Neural cell (in vitro differentiated cells): ENCODE data around the gene INHA. TPM values are rescaled to one million over a fixed set of nuclear protein-coding genes. Genes with fewer than 3 reads are reported as not detected.

Experiments used
- H2AFZ ChIP-seq: fragments of 200-600, 300-800 bp; sonication (generic), shearing (Covaris generic); 2 replicates; pipeline ENCODE4 v1.6.0; 2014; ENCODE audit warnings: low read depth, mild to moderate bottlenecking, antibody characterized with exemption, low read length, moderate library complexity
- H3F3A ChIP-seq: fragments of 200-600 bp; shearing (Covaris generic); 2 replicates; pipeline ENCODE4 v1.6.1; 2016; ENCODE audit warnings: mild to moderate bottlenecking, moderate library complexity, mixed read lengths, antibody characterized with exemption, low read length; ENCODE audit not compliant: insufficient read depth, poor library complexity, severe bottlenecking
- H3K27ac ChIP-seq: fragments of 200-600, 300-800 bp; sonication (generic), shearing (Covaris generic); 2 replicates; pipeline ENCODE4 v1.5.1; 2014; ENCODE audit warnings: mild to moderate bottlenecking, low read length, moderate library complexity
- H3K27me3 ChIP-seq: fragments of 300-800, 200-600 bp; sonication (generic), shearing (Covaris generic); 2 replicates; pipeline ENCODE4 v1.6.0; 2014; ENCODE audit warnings: mild to moderate bottlenecking, low read depth, low read length, moderate library complexity; ENCODE audit not compliant: insufficient read depth
- H3K36me3 ChIP-seq: fragments of 300-800, 200-600 bp; sonication (generic), shearing (Covaris generic); 2 replicates; pipeline ENCODE4 v1.5.1; 2014; ENCODE audit warnings: mild to moderate bottlenecking, antibody characterized with exemption, low read length, moderate library complexity; ENCODE audit not compliant: insufficient read depth
- H3K4me2 ChIP-seq: fragments of 300-800, 200-600 bp; sonication (generic), shearing (Covaris generic); 2 replicates; pipeline ENCODE4 v1.6.0; 2014; ENCODE audit warnings: mild to moderate bottlenecking, low read length
- H3K4me3 ChIP-seq: fragments of 300-800, 200-600 bp; sonication (generic), shearing (Covaris generic); 2 replicates; pipeline ENCODE4 v1.5.1; 2014; ENCODE audit warnings: mild to moderate bottlenecking, low read length, moderate library complexity
- H3K79me2 ChIP-seq: fragments of 200-600 bp; shearing (Covaris generic); replicated peaks from 2 replicates; pipeline ENCODE4 v1.6.0; 2014; ENCODE audit warnings: mild to moderate bottlenecking, low read length, moderate library complexity; ENCODE audit not compliant: insufficient read depth
- H3K9ac ChIP-seq: fragments of 300-800, 200-600 bp; sonication (generic), shearing (Covaris generic); 2 replicates; pipeline ENCODE4 v1.6.1; 2016; ENCODE audit warnings: mild to moderate bottlenecking, low read length, mixed read lengths
- H3K9me2 ChIP-seq: fragments of 200-600 bp; shearing (Covaris generic); 2 replicates; pipeline ENCODE4 v1.6.1; 2016; ENCODE audit warnings: mild to moderate bottlenecking, low read length, mixed read lengths; ENCODE audit not compliant: insufficient read depth
- H3K9me3 ChIP-seq: fragments of 200-600, 300-800 bp; sonication (generic), shearing (Covaris generic); 2 replicates; pipeline ENCODE4 v1.6.1; 2016; ENCODE audit warnings: mild to moderate bottlenecking, mixed run types, low read length, moderate library complexity, mixed read lengths
- H4K20me1 ChIP-seq: fragments of 200-600 bp; shearing (Covaris generic); 2 replicates; pipeline ENCODE4 v1.6.1; 2016; ENCODE audit warnings: mild to moderate bottlenecking, mixed run types; ENCODE audit not compliant: insufficient read depth
- EP300 ChIP-seq: fragments of 450-650 bp; conservative IDR thresholded peaks from 2 replicates; pipeline ENCODE4 v1.6.1; 2014; ENCODE audit warnings: antibody characterized with exemption, mild to moderate bottlenecking, moderate library complexity; ENCODE audit not compliant: poor library complexity, severe bottlenecking
- EZH2 ChIP-seq: fragments of 200-600, 300-800 bp; shearing (Covaris generic), sonication (generic); IDR thresholded peaks from 2 replicates; pipeline ENCODE4 v1.6.1; 2014; ENCODE audit warnings: antibody characterized with exemption, low read length, borderline replicate concordance, mild to moderate bottlenecking; ENCODE audit not compliant: insufficient read depth, poor library complexity, severe bottlenecking
- MXI1 ChIP-seq: fragments of 450-650 bp; conservative IDR thresholded peaks from 2 replicates; pipeline ENCODE4 v1.6.1; 2014; ENCODE audit warnings: antibody characterized with exemption, mild to moderate bottlenecking; ENCODE audit not compliant: poor library complexity, severe bottlenecking
- POLR2AphosphoS5 ChIP-seq: IDR thresholded peaks from 2 replicates; pipeline ENCODE4 v1.6.1; 2012
- RAD21 ChIP-seq: fragments of 450-650 bp; conservative IDR thresholded peaks from 2 replicates; pipeline ENCODE4 v1.6.1; 2014; ENCODE audit warnings: antibody characterized with exemption, mild to moderate bottlenecking, moderate library complexity
- SMC3 ChIP-seq: fragments of 450-650 bp; conservative IDR thresholded peaks from 2 replicates; pipeline ENCODE4 v1.6.1; 2014; ENCODE audit warnings: antibody characterized with exemption, mild to moderate bottlenecking, moderate library complexity; ENCODE audit not compliant: poor library complexity
- TAF1 ChIP-seq: IDR thresholded peaks from 2 replicates; pipeline ENCODE4 v1.6.1; 2012; ENCODE audit warnings: low read depth
- polyA plus RNA-seq: library from polyadenylated mRNA; depleted of rRNA; stranded (reverse); fragments of >200 nt; gene quantifications from 2 replicates; pipeline ENCODE4 v1.2.3, GENCODE V29; 2014
- TF ChIP-seq, protein P1 (sequence below): fragments of 450-650 bp; IDR thresholded peaks from 2 replicates; pipeline ENCODE4 v1.5.1; 2014; ENCODE audit warnings: antibody characterized with exemption, mild to moderate bottlenecking, moderate library complexity; ENCODE audit not compliant: poor library complexity, severe bottlenecking
- TF ChIP-seq, protein P2 (sequence below): IDR thresholded peaks from 2 replicates; pipeline ENCODE4 v1.6.1; 2012; ENCODE audit warnings: borderline replicate concordance

The INHA gene
- polyA plus RNA-seq, 1 donor from 2014 or later, result 2.7 TPM

DNA sequence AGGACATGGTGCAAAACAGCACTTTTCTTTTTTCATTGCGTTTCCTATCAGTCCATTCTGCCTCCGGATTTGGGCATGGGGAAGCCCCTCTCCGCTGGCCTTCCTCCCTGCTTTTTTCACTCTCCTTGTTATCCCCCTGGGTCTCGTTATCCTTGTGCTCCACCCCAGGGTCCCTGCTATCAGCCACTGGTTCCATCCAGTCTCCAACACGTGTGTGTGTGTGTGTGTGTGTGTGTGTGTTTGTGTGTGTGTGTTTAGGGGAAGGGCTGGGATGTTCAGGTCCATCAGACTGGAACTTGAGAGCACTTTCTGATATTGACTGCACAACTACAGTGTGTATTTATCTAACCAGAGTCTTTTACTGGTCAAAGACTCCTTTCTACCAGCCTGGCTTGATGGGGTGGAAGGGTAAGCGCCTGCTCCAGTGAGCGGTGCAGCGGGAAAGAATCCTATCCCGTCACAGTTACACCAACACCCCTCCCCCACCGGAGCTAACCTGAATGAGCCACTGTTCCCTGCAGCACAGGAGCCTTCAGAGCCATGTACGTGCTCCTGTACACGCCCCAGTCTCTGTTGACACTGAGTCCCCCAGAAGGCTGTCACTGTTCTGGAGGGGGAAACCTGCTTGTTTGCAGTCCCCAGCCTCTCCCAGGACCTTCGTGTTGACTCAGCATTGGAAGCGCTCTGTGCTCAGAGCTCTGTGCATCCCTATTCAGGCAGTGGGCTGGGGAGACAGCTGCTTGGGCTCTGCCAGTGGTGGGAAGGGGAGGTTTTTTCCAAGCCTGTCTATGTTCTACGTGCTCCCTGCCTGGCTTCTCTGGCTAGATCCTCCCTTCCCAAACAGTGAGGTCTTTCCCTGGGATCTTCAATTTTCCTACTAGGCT, 4.6 kb downstream of the INHA start:
- Histone ChIP-seq H3K79me2 (no peaks in the 10 kb centered on the region), H3K9me3 (no peaks in the 10 kb centered on the region), H3K4me3 (peak overlapping the region; percentile 49), H3K36me3 (no peaks in the 10 kb centered on the region), H3K27me3 (no peaks in the 10 kb centered on the region), H3K27ac (peak overlapping the region; percentile 46), H3K4me2 (no peak overlapping the region), H4K20me1 (no peaks in the 10 kb centered on the region), H3K9ac (peak overlapping the region; percentile 56), H2AFZ (peak overlapping the region; percentile 24), H3F3A (no peaks in the 10 kb centered on the region), H3K9me2 (no peaks in the 10 kb centered on the region)
- TF ChIP-seq EZH2 (no peak), MXI1 (no peak), SMC3 (peak; percentile 45), POLR2AphosphoS5 (peak; percentile 47), RAD21 (no peak), EP300 (peak; percentile 44), TAF1 (peak; percentile 20)
- TF ChIP-seq, protein P1, sequence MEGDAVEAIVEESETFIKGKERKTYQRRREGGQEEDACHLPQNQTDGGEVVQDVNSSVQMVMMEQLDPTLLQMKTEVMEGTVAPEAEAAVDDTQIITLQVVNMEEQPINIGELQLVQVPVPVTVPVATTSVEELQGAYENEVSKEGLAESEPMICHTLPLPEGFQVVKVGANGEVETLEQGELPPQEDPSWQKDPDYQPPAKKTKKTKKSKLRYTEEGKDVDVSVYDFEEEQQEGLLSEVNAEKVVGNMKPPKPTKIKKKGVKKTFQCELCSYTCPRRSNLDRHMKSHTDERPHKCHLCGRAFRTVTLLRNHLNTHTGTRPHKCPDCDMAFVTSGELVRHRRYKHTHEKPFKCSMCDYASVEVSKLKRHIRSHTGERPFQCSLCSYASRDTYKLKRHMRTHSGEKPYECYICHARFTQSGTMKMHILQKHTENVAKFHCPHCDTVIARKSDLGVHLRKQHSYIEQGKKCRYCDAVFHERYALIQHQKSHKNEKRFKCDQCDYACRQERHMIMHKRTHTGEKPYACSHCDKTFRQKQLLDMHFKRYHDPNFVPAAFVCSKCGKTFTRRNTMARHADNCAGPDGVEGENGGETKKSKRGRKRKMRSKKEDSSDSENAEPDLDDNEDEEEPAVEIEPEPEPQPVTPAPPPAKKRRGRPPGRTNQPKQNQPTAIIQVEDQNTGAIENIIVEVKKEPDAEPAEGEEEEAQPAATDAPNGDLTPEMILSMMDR, result no peak
- TF ChIP-seq, protein P2, sequence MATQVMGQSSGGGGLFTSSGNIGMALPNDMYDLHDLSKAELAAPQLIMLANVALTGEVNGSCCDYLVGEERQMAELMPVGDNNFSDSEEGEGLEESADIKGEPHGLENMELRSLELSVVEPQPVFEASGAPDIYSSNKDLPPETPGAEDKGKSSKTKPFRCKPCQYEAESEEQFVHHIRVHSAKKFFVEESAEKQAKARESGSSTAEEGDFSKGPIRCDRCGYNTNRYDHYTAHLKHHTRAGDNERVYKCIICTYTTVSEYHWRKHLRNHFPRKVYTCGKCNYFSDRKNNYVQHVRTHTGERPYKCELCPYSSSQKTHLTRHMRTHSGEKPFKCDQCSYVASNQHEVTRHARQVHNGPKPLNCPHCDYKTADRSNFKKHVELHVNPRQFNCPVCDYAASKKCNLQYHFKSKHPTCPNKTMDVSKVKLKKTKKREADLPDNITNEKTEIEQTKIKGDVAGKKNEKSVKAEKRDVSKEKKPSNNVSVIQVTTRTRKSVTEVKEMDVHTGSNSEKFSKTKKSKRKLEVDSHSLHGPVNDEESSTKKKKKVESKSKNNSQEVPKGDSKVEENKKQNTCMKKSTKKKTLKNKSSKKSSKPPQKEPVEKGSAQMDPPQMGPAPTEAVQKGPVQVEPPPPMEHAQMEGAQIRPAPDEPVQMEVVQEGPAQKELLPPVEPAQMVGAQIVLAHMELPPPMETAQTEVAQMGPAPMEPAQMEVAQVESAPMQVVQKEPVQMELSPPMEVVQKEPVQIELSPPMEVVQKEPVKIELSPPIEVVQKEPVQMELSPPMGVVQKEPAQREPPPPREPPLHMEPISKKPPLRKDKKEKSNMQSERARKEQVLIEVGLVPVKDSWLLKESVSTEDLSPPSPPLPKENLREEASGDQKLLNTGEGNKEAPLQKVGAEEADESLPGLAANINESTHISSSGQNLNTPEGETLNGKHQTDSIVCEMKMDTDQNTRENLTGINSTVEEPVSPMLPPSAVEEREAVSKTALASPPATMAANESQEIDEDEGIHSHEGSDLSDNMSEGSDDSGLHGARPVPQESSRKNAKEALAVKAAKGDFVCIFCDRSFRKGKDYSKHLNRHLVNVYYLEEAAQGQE, result peak; percentile 52

DNA sequence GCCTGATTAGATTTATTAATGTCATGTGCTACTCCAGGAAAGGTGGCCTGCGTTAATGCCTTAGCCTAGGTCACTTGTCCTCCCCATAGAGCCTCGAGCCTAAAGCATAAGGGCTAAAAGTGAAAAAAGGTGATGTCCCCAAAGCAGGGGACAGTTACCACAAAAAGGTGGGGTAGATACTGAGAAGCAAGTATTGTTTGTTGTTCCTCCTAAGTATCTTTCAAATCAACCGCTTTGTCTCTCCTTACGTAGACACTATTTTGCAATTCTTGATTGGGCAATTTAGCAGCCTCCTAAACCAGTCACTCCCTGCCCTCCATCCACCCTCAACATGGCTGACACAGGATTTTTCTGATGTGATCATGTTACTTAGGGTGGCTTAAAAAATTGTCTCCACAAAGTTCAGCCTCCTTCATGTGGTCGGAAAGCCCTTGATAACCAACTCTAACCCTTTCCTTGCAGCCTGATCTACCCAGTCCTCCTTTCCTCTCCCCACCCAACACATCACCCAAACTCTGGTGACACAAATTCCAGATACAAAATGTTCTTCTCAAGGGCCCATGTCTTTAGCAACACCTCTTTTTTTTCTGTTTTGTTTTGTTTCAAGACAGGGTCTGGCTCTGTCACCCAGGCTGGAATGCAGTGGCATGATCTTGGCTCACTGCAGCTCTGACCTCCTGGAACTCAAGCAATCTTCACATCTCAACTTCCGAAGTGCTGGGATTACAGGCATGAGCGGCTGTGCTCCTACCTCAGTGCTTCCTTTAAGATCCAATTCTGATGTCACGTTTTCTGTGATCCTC, 6.9 kb downstream of the INHA start:
- no peak overlapping the region for H3K4me3 ChIP-seq
- no peaks in the 10 kb centered on the region for H3K9me2 ChIP-seq
- H4K20me1 ChIP-seq, result no peaks in the 10 kb centered on the region
- H3K36me3 ChIP-seq, result no peaks in the 10 kb centered on the region
- no peak overlapping the region for H3K9ac ChIP-seq
- no peaks in the 10 kb centered on the region for H3K27me3 ChIP-seq
- no peaks in the 10 kb centered on the region for H3F3A ChIP-seq
- no peak overlapping the region for H2AFZ ChIP-seq
- H3K27ac ChIP-seq, result no peak overlapping the region
- no peaks in the 10 kb centered on the region for H3K9me3 ChIP-seq
- no peaks in the 10 kb centered on the region for H3K79me2 ChIP-seq
- no peak overlapping the region for H3K4me2 ChIP-seq
- TF ChIP-seq, protein P1, result no peak
- TF ChIP-seq MXI1 (no peak), RAD21 (no peak), TAF1 (no peak), POLR2AphosphoS5 (no peak), SMC3 (no peak)
- TF ChIP-seq, protein P2, result no peak
